GM19238 (cell line): ENCODE measurements around the gene RELL1.

Source experiments
- DNase-seq: peaks from one replicate; pipeline ENCODE4 v3.0.0; 2011; ENCODE audit warnings: low spot score; ENCODE audit not compliant: insufficient read length

The RELL1 gene

DNA sequence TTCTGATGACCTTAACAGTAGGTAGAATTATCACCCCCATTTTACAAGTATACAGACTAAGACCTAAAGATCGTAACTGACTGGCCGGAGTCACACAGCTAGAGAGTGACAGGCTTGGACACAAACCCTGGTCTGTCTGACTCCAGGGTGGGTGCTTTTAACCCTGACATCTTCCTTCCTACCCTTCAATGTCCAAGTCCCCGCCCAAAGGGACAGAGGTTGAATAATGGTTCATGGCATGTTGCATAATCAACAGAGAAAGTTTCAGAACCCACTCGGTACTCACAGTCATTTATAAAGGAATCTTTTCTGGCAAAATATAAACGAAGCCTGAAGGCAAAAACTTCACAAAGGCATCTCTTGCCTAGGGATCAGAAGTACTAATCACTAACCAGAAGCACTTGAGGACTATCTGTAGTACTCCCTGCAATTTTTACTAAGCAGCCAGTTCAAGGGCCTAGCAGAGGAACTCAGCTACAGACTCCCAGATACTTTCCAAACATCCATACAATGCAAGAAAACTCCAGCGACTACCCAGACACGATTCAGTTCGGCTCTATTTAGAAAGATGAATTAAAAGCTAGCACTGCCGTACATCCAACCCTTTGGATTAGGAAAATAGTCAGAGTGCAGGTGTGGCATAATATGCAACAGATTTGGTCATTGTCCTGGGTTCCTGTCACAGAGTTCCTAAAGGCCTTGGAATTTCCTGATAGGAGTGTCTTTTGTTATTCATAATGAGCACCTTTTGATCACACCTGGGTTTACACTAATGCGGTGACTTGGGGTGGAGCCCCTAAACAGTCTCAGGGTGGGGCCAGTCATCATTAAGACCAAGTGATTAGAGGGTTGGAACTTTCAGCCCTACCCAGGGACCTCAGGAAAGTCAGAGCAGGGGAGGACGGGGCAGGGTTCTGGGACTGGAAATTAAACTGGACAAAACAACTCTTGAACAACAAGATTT lies 44.0 kb downstream of the RELL1 start:
- no peak for DNase-seq

DNA sequence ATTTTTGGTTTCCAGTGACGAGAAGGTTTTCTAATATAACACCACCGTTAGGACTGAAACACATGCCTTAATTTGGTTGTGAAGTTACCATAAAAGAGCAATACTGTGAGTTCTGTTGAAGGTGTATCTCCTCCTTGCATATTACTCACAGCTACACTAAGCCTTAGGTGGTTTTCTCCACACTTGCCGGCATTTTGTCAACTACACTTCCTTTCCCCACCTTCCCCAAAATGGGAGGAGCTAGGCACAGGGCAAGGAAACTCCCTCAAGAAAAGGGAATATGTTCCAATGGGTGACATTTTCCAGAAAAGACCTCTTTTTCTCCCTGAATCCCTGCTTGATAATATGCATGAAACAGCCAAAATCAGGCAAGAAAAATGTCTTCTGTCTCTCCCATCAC lies 44.8 kb downstream of the RELL1 start:
- no peak for DNase-seq

DNA sequence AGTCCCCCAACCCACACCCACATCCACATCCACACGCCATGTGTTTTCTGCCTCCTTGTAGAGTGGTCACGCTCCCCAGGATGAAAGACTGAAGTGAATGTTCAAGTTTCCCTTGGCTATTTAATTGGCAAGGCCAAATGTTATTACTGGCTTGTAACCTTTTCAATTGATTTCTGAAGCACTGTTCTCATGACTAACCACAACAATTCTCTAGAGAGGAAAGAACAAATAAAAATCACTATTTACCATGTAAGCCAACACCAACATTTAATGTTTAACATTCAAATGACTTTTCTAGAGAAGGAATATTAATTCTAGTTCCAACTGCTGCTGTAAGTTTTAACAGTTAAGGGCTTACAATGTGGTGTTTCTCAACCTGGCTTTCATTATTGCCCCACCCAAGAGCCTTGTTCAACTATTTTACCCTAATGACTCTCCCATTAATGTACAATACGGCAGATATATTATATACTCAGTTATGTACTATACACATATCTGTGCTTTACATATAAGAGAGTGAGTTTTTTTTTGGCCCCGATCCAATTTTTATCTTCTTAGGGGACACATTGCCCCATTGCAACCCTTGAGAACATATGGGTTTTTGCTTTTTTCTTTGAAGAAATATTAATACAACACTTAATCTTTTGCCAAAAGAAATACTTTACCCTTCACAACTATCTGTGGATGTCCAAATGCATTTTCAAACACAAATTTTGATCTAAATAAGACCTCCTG lies 46.5 kb downstream of the RELL1 start:
- no peak for DNase-seq

DNA sequence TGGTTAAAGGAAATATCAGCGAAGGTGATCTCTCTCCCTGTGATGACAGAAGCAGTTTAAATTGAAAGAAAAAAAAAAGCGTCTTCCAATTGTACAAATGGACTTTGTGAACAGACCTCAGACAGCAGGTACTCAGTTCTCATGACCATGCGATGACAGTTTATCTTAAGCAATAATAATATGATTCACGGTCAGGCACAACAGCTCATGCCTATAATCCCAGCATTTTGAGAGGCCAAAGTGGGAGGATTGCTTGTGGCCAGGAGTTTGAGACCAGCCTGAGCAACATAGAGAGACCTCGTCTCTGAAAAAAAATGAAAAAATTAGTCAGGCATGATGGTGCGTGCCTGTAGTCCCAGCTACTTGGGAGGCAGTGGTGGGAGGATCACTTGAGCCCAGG lies 51.0 kb downstream of the RELL1 start:
- DNase-seq: no peak

DNA sequence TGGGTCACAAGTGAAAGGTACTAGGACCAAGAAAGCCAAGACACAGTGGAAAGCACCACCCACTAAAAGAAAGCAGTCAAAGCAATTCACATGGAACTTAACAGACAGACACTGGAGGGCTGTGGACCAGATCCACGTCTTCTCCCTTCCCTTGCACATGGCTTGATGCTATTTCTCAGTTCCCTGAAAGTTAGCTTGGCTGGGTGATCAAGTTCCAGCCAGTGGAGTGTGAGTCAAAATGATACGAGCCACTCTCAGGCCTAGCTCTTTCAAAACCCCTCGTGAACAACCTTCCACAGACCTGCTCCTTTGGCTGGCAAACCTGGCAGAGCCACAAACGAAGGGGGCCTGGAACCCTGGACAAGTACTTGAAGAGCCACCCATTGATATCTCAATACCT lies 52.0 kb downstream of the RELL1 start:
- no peak for DNase-seq

DNA sequence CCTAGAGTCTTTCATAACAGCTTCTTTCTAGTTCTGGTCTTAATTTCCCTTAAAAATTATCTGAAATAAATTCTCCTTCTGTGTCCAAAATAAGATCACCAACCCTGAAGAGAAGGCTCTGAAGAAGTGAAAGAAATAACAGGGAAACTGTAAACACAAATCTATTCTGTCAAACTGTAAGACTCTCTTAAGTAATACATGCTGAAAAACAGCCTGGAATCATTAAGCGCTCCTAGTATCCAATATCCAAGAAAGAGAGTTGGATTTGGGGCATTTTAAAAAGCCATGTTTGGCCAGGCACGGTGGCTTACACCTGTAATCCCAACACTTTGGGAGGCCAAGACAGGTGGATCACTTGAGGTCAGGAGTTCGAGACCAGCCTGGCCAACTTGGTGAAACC lies 53.3 kb downstream of the RELL1 start:
- no peak for DNase-seq

DNA sequence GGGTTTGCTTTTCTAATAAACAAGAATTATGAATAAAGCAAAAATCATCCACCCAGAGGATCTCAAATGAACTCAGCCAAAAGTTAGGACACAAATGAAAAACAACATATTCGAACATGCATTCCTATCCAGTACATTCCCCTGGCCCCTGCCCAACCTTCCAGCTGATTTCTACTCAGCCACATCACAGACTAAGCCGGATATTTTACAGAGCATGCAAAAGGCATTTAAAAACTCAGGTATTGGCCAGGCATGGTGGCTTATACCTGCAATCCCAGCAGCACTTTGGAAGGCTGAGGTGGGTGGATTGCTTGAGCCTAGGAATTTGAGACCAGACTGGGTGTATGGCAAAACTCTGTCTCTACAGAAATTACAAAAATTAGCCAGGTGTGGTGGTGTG lies 54.6 kb downstream of the RELL1 start:
- no peak for DNase-seq

DNA sequence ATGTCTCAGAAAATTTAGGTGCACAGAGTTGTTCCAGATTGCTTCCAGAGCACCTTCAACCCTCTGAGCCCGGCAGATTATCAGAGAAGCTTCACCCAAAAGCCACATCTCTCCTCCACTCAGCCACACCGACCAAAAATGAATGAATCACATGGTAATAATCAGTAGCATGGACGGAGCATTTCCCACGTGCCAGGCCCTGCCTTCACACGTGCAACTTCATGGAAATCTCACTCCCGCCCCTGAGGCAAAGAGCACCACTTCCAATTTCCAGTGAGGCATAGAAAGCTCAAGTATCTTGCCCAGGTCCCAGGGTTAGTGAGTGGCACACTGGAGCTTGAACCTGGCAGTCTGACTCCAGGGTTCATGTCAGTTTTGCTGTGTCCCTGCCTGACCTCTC lies 56.5 kb downstream of the RELL1 start:
- DNase-seq: no peak

DNA sequence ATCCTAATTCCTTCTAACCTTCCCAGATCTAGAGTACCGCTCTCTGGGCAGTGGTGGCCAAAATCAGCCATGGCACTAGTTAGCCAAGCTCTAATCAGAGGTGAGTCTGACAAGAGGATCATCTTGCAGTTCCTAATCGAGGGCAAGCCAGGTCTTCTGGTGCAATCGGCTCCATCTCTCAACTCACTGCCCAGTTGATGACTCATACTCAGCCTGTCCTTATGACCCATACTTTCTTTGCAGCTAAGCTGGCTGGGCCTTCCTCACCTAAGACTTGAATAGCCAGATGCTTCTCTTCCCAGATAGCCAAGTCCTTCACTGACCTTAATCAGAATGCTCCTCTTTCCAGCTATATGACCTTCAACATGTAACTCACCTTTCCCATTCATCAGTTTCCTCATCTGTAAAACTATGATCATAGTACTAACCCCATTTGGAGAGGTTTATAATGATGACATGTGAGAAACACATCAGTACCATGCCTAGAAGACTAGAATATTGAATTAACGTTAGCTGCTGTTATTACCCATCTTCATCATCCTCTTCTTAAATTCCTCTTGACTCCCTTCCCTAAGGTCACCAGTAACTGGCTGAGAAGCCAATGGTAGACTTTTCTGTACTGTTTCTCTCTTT lies 57.1 kb downstream of the RELL1 start:
- DNase-seq: no peak

DNA sequence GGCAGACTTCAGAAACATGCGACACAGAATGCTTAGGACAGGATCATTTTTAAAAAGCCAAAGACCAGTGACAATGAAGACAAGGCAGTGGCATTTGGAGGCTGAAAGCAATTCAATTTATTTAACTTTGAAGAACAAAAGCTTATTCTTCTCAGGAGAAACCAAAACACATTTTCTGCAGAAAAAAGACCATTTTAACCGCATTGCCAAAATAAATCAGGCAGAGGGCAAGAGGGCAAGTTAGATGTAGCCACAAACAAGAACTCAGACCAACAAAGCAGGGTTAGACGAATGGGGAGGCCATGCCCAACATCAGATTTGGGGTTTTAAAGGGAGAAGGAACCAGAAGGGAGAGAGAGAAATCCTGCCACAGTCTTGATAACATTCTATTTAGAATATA lies 58.9 kb downstream of the RELL1 start:
- no peak for DNase-seq

DNA sequence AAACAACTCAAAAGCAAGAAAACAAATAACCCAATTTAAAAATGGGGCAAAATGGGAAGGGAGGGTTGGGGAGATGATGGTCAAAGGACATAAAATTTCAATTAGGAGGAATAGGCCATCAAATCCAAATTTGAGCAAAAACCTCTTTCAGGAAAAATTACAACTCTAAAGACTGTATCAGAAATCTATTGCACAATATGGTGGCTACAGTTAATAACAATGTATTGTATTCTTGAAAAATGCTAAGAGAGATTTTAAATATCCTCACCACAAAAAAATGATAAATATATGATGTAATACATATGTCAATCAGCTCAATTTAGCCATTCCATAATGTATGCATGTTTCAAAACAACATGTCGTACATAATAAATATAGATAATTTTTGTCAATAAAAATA lies 60.7 kb downstream of the RELL1 start:
- no peak for DNase-seq

DNA sequence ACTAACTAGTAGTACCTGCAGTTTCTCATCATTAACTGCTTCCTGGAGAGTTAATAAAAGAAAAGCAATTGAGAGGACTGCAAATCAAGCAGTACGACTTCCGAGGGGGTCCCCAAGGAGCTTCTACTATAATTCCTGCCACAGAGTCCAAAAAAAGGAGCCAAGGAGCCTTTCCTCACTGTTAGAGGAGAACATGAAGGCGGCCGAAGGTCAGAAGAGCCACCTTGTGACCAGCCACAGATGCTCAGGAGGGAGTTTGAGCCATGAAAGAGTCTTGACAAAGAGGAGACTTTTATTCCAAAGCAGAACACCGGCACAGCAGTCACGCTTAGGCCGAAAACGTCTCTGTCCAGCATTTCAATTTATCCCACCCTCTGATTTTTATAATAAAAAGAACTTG lies 62.2 kb downstream of the RELL1 start:
- no peak for DNase-seq

DNA sequence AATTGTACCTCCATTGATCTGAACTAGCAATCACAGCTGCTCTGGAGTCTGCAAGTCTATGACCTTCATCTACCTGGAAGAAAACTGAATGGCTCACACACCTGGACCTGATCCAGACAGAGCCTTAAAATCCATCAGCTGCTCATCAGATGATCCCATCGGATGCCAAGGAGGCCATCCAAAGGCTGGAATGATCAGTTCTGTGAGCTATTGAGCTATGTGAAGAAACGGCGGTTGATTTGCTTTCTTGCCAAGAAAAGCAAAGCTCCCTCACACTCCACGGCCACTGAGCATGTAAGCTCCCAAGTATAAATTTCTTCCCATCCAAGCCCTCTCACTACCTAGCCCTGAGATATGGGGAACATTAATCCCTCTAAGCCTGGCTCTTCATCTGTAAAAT lies 63.1 kb downstream of the RELL1 start:
- DNase-seq: no peak

DNA sequence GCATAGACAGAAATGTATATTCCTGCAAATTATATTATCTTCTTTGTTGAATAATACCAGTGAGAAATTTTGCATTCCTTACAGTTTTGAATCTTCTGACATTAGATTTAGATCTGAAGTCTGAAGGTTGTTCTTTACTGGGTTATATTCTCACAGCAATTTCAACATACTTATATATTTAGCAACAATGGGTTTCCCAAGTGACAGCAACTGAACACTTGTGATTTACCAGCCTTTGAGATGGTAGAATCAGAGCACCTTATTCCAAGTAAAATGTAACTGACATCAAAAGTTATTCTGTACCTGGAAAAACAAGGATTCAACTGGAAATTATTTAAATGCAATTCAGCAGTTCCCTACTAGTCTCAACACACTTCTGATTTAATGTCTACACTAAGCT lies 66.0 kb downstream of the RELL1 start:
- no peak for DNase-seq

DNA sequence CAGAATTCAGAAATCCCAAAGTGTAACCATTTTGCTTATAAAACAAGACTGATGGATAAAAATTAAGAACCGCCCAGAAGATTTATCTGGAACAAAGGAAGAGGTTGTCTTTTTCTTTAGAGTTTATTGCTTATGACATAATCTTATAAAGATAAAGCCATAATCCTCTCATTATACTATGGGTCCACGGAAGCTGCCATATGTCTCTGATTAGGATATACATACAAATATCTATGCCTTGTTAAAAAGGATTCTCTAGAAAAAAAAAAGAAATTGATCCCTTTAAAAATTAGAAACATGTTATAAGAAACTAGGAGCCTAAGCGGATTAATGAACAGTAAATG lies 70.5 kb downstream of the RELL1 start:
- no peak for DNase-seq

DNA sequence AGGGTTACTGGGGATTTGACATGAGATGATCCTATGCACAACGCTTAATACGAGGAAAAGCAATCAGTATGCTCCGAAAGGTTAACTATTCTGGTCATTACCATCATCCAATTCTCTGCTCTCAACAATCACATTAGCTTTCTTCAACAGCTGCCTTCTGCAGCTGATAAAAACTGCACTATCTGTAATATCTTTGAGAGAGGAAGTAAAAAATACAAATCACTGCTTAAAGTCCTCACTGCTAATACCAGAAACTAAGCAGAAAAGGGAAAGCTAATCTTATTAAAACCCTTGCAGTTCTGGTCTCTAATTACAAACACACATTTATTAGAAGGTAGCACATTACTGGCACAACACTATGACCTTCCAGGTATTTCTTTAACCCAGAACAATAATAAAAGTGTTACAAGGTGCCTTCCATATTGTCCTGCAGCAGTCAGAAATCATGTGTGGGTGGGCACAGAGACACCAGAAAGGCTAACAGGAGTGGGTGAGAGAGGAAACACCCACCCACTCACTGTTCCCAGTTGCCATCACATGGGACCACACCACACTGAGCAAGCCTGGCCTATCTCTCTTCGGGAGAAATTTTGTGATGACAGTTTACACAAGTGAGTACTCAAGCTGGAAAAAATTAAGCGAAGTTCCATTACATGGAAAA lies 71.0 kb downstream of the RELL1 start:
- DNase-seq: no peak

DNA sequence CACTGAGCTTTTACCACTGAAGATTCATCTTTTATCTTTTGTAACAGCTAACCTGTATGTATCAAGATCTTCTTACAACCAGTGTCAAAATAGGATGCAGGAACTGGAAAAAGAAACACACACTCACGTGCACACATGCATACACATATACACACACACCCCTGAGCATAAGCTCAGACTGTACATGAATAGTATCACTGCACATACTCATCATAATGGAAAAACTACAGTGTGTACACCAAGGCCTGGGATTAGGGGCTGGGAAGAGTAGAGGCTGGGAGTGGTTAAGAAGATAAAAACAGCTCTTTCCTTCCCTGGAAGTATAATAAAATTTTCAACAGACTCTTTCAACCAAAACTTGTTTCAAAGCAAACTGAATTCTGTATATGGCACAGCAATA lies 73.4 kb downstream of the RELL1 start:
- no peak for DNase-seq

DNA sequence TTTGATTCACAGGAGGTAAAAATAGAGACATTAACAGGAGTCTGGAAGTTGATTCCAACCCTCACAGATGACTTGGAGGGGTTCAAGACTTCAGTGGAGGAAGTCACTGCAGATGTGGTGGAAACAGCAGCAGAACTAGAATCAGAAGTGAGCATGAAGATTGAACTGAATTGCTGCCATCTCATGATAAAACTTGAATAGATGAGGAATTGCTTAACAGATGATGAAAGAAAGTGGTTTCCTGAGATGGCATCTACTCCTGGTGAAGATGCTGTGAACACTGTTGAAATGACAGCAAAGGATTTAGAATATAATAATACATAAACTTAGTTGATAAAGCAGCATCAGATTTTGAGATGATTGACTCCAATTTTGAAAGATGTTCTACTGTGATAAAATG lies 76.5 kb downstream of the RELL1 start:
- no peak for DNase-seq

DNA sequence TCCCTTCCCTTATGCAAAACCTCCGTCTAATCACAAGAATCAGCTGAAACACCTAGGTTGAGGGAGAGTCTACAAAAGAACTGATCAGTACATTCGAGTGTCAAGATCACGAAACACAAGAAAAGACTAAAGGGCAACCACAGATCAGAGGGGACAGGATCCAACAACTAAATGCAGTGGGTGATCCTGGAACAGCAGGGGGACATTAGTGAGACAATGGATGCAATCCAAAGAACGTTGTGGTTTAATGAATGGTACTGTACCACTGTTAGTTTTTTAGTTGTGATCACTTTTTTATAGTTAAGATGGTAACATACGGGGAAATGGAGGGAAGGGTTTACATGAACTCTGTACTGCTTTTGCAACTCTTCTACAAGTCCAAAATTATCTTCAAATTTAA lies 79.2 kb downstream of the RELL1 start:
- no peak for DNase-seq

DNA sequence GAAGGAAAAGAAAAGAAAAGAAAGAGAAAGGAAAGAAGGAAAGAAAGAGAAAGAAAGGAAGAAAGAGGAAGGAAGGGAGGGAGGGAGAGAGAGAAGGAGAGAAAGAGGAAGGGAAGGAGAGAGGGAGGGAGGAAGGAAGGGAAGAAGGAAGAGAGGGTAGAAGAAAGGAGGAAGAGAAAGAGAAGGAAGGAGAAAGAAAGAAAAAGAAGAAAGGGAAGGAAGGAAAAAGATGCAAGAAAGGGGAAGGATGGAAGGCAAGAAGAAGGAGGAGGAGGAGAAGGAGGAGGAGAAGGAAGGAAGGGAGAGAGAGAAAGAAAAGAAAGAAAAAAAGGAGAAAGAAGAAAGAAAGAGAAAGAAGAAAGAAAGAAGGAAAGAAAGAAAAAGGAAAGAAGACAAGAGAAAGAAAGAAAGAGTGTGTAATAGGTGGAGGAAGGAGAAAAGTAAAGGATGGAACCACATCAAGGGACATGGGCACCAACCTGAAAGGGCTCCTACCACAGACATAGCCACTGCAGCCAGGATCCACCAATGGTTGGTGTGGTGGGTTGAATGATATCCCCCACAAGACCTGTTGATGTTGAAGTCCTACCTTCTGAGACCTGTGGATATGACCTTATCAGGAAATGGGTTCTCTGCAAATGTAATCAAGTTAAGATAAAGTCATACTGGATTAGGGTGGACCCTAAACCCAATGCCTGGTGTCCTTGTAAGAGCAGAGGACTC lies 80.2 kb downstream of the RELL1 start:
- DNase-seq: no peak

DNA sequence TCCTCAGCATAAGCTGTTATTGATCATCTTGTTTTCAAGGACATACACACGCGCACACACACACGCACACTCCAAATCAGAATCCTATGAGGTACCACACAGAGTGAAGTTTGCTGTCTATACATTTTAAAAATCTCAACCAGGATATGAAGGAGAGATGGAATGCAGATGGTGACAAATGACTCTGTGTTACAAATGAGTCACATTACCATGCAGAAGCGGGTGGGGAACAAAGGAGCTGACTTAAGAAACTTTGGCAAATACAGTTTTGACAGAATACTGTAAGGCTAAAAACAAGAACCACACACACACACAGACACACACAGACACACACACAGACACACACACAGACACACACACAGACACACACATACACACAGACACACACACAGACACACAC lies 81.7 kb downstream of the RELL1 start:
- no peak for DNase-seq
